HepG2 (cell line): ENCODE results near the gene STIM2.

Source experiments
- ATAD3A ChIP-seq: sonication (generic); formaldehyde crosslinking; IDR thresholded peaks from 2 replicates; pipeline ENCODE4 v1.4.0; 2020; ENCODE audit warnings: missing genetic modification reagents
- ETS1 ChIP-seq: sonication (generic); formaldehyde crosslinking; IDR thresholded peaks from 2 replicates; pipeline ENCODE4 v1.4.0; 2020; ENCODE audit warnings: missing genetic modification reagents
- EZH2 ChIP-seq: conservative IDR thresholded peaks from 2 replicates; pipeline ENCODE4 v1.6.1; 2012; ENCODE audit warnings: mild to moderate bottlenecking, low read depth, low read length, moderate library complexity
- GABPA ChIP-seq, 2 experiments: IDR thresholded peaks; 2 replicates each; pipeline ENCODE4 v1.6.1; 2011 to 2016; ENCODE audit warnings: low read depth in 2 of 2, low read length in 1 of 2, missing biosample characterization in 1 of 2, missing genetic modification characterization in 1 of 2
- NFIB ChIP-seq: sonication (generic); formaldehyde crosslinking; IDR thresholded peaks from 2 replicates; pipeline ENCODE4 v1.9.0; 2021; ENCODE audit warnings: missing genetic modification reagents, mild to moderate bottlenecking, borderline replicate concordance
- PHF20 ChIP-seq: sonication (generic); formaldehyde crosslinking; IDR thresholded peaks from 2 replicates; pipeline ENCODE4 v1.5.0; 2020; ENCODE audit warnings: mild to moderate bottlenecking, missing genetic modification reagents
- POLR2A ChIP-seq, 2 experiments: IDR thresholded peaks; 2 replicates each; pipeline ENCODE4 v1.6.1; 2011; ENCODE audit warnings: low read depth in 2 of 2, low read length in 2 of 2, mild to moderate bottlenecking in 1 of 2, moderate library complexity in 1 of 2; ENCODE audit not compliant: insufficient read depth in 1 of 2
- POLR2AphosphoS5 ChIP-seq: IDR thresholded peaks from 2 replicates; pipeline ENCODE4 v1.6.1; 2012; ENCODE audit warnings: low read depth, low read length
- PRMT3 ChIP-seq: sonication (generic); formaldehyde crosslinking; IDR thresholded peaks from 2 replicates; pipeline ENCODE4 v1.8.1; 2022; ENCODE audit warnings: low read depth, mild to moderate bottlenecking, moderate library complexity, missing genetic modification reagents, borderline replicate concordance
- PTBP1 ChIP-seq: fragments of 200-400 bp; formaldehyde crosslinking; IDR thresholded peaks from 2 replicates; pipeline ENCODE4 v1.6.1; 2018; ENCODE audit warnings: low read length, low read depth; ENCODE audit not compliant: poor library complexity, severe bottlenecking
- ZSCAN5A ChIP-seq: sonication (generic); formaldehyde crosslinking; IDR thresholded peaks from 2 replicates; pipeline ENCODE4 v1.8.0; 2022; ENCODE audit warnings: mild to moderate bottlenecking, missing genetic modification reagents, borderline replicate concordance
- TF ChIP-seq, protein P1 (sequence below): sonication (generic); formaldehyde crosslinking; IDR thresholded peaks from 2 replicates; pipeline ENCODE4 v1.5.0; 2020; ENCODE audit warnings: mild to moderate bottlenecking, missing genetic modification reagents, moderate library complexity

DNA sequence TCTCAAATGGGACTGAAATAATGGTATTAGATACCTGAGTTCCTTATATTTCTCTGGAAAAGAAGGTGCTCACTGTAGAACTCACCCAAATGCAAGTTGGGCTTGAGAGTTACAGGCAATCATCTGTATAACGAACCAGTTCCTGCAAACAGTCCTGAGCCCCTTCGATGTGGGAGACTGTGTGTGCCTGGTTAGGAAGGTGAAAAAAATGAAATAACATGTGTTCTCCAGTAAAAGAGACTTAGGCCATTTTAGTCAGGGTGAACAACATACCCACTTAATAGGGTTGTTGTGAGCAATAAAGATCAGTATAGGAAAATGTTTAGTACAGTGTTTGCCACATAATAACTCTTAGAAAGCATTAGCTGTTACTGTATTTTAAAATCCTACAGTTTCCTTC is 23.4 kb downstream of the STIM2 start:
- no peak for TF ChIP-seq ZSCAN5A (CRISPR knock-in tag)
- TF ChIP-seq, protein P1, sequence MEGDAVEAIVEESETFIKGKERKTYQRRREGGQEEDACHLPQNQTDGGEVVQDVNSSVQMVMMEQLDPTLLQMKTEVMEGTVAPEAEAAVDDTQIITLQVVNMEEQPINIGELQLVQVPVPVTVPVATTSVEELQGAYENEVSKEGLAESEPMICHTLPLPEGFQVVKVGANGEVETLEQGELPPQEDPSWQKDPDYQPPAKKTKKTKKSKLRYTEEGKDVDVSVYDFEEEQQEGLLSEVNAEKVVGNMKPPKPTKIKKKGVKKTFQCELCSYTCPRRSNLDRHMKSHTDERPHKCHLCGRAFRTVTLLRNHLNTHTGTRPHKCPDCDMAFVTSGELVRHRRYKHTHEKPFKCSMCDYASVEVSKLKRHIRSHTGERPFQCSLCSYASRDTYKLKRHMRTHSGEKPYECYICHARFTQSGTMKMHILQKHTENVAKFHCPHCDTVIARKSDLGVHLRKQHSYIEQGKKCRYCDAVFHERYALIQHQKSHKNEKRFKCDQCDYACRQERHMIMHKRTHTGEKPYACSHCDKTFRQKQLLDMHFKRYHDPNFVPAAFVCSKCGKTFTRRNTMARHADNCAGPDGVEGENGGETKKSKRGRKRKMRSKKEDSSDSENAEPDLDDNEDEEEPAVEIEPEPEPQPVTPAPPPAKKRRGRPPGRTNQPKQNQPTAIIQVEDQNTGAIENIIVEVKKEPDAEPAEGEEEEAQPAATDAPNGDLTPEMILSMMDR, result no peak
- no peak for TF ChIP-seq POLR2A (IDR thresholded peaks at IDR 0.05; ENCODE audit: insufficient read depth in 1 of 2, low read depth in 2 of 2, low read length in 2 of 2)
- TF ChIP-seq PTBP1, result no peak
- TF ChIP-seq PRMT3 (CRISPR knock-in tag), result no peak
- no peak for TF ChIP-seq ETS1
- no peak for TF ChIP-seq GABPA (IDR thresholded peaks at IDR 0.05; ENCODE audit: low read depth, low read length)
- TF ChIP-seq GABPA (CRISPR knock-in tag; IDR thresholded peaks at IDR 0.05; ENCODE audit: low read depth), result no peak
- TF ChIP-seq ATAD3A (CRISPR knock-in tag), result no peak
- TF ChIP-seq POLR2AphosphoS5, result no peak
- TF ChIP-seq EZH2, result no peak
- TF ChIP-seq NFIB, result no peak
- TF ChIP-seq PHF20 (CRISPR knock-in tag), result no peak
